MG63 (cell line): ENCODE results near the gene ST3GAL6. TPM values are rescaled to one million over a fixed set of nuclear protein-coding genes. Genes with fewer than 3 reads are reported as not detected.
A peak's percentile ranks its signal among the peaks of the same experiment; 100 is the strongest.

Experiments
- DNase-seq: peaks from one replicate; pipeline ENCODE4 v3.0.0-alpha.2; 2020
- H3K27me3 ChIP-seq: fragments of 250-450 bp; sonication (Bioruptor Pico); 2 replicates; pipeline ENCODE4 v1.5.1; 2020; ENCODE audit warnings: mild to moderate bottlenecking, moderate library complexity
- H3K36me3 ChIP-seq: fragments of 250-450 bp; sonication (Bioruptor Pico); 2 replicates; pipeline ENCODE4 v1.5.1; 2020; ENCODE audit warnings: mild to moderate bottlenecking, moderate library complexity
- H3K4me3 ChIP-seq: fragments of 250-450 bp; sonication (Bioruptor Pico); 2 replicates; pipeline ENCODE4 v1.5.1; 2020; ENCODE audit warnings: mild to moderate bottlenecking, moderate library complexity
- H3K9me3 ChIP-seq: fragments of 250-450 bp; sonication (Bioruptor Pico); 2 replicates; pipeline ENCODE4 v1.5.1; 2020; ENCODE audit warnings: mild to moderate bottlenecking, moderate library complexity
- total RNA-seq: library from RNA; depleted of rRNA; stranded (reverse); fragments of >200 nt; shearing (Covaris generic); gene quantifications from 2 replicates; pipeline ENCODE4 v1.2.3, GENCODE V29; 2014; ENCODE audit warnings: low replicate concordance; rRNA removed

ST3GAL6 gene
- 1.4 and 2.0 TPM in 2 replicates for total RNA-seq

DNA sequence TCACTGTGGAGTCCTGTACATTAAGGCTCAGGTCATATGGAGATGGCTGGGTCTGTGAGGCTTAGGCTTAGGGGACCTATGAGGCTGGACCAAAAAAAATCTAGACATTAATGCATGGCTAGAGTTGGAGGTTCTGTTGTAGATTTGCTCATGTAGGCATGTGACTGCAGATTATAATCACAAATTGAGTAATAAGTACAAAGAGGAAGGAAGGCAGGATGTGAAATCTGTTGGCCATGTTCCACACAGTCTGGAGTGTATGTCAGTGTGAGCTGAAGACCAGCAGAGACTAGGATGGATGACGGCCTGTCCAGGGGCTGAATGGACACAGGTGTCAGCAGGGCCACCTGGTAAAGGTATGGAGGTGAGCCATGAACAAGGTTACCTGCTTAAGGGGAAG is at the start of gene ST3GAL6:
ST3GAL6 (plus strand) TSS at position 265 of the 400 bp plus-strand sequence. CDS start 5,101 bp downstream, outside the sequence.
- H3K36me3 ChIP-seq: no peaks in the 10 kb centered on the region

GRCh38 chr3:98713984-98714383 is 49.2 kb upstream of the ST3GAL6 start:
- no peak overlapping the region for H3K4me3 ChIP-seq
- H3K27me3 ChIP-seq: no peaks in the 10 kb centered on the region
- H3K9me3 ChIP-seq: no peaks in the 10 kb centered on the region; the same call in 1 of the 2 replicates
- no peaks in the 10 kb centered on the region for H3K36me3 ChIP-seq
- DNase-seq: no peak

More for the DNA sequence above, at the start of gene ST3GAL6:
- no peak for DNase-seq
- no peaks in the 10 kb centered on the region for H3K27me3 ChIP-seq
- H3K9me3 ChIP-seq: no peaks in the 10 kb centered on the region
- no peak within 1 kb of the TSS for H3K4me3 ChIP-seq

- Histone ChIP-seq H3K27me3 (peaks cover 2% of the 10 kb centered on the region; the same call in 1 of the 2 replicates), H3K9me3 (no peaks in the 10 kb centered on the region; the same call in 1 of the 2 replicates), H3K36me3 (no peaks in the 10 kb centered on the region), H3K4me3 (no peak overlapping the region)
- no peak for DNase-seq
Measured at GRCh38 chr3:98717584-98717983, 45.6 kb upstream of the ST3GAL6 start.

DNA sequence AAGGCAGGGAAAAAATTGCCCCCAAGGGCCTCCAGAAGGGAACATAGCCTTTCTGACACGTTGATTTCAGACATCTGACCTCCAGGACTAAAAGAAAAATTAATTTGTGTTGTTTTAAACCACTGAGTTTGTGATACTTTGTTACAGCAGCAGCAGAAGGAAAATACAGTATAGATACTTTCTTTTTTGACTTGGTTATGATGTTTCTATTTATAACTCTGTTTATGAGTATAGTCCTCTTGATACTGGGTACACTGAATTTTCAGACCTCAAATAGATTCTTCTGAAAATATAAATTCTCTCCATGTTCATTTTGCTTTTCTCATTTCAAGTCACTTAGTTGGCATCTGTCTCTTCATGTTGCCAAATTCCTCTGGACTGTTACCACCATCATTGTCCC is 44.4 kb upstream of the ST3GAL6 start:
- Histone ChIP-seq H3K4me3 (no peak overlapping the region), H3K27me3 (peaks cover 2% of the 10 kb centered on the region; the same call in 1 of the 2 replicates), H3K36me3 (no peaks in the 10 kb centered on the region), H3K9me3 (no peaks in the 10 kb centered on the region; the same call in 1 of the 2 replicates)
- no peak for DNase-seq

DNA sequence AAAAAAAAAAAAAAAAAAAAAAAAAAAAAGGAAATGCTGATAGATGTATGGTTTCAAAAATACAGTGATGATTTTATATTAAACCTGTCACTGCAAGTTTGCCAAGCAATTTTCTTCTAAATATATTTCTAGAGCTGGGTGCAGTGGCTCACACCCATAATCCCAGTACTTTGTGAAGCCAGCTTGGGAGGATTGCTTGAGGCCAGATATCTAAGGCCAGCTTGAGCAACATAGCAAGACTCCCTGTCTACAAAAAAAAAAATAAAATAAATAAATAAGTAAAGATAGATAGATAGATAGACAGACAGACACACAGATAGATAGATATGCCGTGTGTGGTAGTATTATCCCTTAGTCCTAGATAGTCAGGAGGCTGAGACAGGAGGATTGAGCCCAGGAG is 41.4 kb upstream of the ST3GAL6 start:
- H3K27me3 ChIP-seq: peaks cover 9% of the 10 kb centered on the region; the same call in 1 of the 2 replicates
- DNase-seq: no peak
- H3K4me3 ChIP-seq: no peak overlapping the region
- H3K36me3 ChIP-seq: no peaks in the 10 kb centered on the region
- H3K9me3 ChIP-seq: no peaks in the 10 kb centered on the region

DNA sequence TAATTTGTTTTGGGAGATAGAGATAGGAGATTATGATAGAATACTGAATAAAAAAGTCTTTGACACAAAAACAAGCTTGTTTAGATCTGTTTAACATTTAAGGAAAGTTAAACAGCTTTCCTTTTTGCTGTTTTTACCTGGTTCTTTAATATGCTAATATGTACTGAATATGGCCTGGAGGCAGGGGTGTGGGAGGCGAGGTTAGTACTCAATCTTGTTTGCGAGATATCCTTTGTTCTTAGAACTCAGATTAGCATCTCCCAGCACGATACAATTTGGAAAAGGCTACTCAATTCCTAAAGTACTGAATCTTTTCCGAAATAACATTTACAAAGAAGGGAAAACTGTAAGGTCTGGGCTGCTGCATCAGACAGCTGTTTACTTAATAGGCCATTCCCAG is 40.8 kb upstream of the ST3GAL6 start:
- peaks cover 9% of the 10 kb centered on the region; the same call in 1 of the 2 replicates for H3K27me3 ChIP-seq
- H3K9me3 ChIP-seq: no peaks in the 10 kb centered on the region
- DNase-seq: no peak
- no peak overlapping the region for H3K4me3 ChIP-seq
- no peaks in the 10 kb centered on the region for H3K36me3 ChIP-seq

DNA sequence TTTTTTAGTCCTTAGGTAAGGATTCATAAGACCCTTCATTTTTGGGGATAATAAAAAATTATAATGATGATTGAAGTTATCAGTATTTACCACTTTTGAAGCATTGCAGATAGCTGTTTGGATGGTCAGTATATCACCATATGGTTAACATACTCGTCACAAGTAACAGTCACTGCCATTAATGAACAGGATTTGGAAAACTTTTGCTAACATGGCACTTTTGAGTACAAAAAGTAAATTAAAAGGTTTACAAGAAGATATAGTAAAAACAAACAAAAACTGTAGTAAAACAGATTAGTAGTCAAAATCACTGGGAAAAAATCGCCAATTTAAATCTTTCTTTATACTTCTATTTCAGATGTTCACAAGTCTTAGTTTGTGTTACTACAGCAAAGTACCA is 37.8 kb upstream of the ST3GAL6 start:
- Histone ChIP-seq H3K36me3 (no peaks in the 10 kb centered on the region), H3K9me3 (no peaks in the 10 kb centered on the region), H3K27me3 (peaks cover 9% of the 10 kb centered on the region; the same call in 1 of the 2 replicates), H3K4me3 (no peak overlapping the region)
- DNase-seq: no peak

- no peak for DNase-seq
- Histone ChIP-seq H3K9me3 (no peaks in the 10 kb centered on the region), H3K36me3 (no peaks in the 10 kb centered on the region), H3K27me3 (peaks cover 9% of the 10 kb centered on the region; the same call in 1 of the 2 replicates), H3K4me3 (no peak overlapping the region)
Measured at GRCh38 chr3:98726084-98726483, 37.1 kb upstream of the ST3GAL6 start.

GRCh38 chr3:98727638-98728037 is 35.5 kb upstream of the ST3GAL6 start:
- no peak overlapping the region for H3K4me3 ChIP-seq
- H3K27me3 ChIP-seq: peaks cover 7% of the 10 kb centered on the region
- no peaks in the 10 kb centered on the region for H3K9me3 ChIP-seq
- H3K36me3 ChIP-seq: no peaks in the 10 kb centered on the region
- no peak for DNase-seq

DNA sequence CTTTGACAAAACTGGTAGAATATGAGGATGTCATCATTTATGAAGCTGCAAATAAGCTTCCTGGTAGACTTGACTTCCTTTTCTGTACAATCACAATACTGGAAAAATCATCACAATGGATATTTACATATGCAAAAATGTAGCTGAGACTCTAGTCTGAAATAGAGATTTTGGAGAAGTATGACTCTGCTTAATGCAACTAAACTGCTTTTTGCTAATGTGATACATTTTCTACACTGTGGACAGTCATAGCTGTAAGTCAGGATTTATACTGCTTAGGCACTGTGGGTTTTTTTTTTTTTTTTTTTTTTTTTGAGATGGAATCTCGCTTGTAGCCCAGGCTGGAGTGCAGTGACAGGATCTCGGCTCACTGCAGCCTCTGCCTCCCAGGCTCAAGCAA is 34.5 kb upstream of the ST3GAL6 start:
- no peaks in the 10 kb centered on the region for H3K9me3 ChIP-seq
- H3K4me3 ChIP-seq: no peak overlapping the region
- H3K36me3 ChIP-seq: no peaks in the 10 kb centered on the region
- H3K27me3 ChIP-seq: peaks cover 7% of the 10 kb centered on the region
- no peak for DNase-seq

DNA sequence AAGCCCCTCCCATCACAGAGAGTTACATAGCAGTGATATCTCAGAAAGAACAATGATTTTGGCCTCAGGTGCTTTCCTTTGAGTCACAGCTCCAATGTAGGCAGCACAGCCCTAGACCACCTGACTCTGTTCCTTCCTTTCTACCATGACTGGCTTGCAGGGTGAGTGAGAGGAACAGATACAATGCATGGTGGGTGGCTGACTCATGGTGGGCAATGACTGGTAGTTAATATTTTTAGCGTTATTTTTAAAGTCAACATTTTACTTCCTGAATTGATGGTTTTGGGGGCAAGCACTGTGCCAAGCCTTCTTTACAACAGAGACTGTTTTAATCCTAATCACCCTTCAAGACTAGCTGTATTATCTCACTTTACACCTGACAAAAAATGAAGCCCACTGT is 32.8 kb upstream of the ST3GAL6 start:
- Histone ChIP-seq H3K4me3 (no peak overlapping the region), H3K9me3 (no peaks in the 10 kb centered on the region), H3K27me3 (peaks cover 2% of the 10 kb centered on the region; the same call in 1 of the 2 replicates), H3K36me3 (no peaks in the 10 kb centered on the region)
- DNase-seq: peak; percentile 14

DNA sequence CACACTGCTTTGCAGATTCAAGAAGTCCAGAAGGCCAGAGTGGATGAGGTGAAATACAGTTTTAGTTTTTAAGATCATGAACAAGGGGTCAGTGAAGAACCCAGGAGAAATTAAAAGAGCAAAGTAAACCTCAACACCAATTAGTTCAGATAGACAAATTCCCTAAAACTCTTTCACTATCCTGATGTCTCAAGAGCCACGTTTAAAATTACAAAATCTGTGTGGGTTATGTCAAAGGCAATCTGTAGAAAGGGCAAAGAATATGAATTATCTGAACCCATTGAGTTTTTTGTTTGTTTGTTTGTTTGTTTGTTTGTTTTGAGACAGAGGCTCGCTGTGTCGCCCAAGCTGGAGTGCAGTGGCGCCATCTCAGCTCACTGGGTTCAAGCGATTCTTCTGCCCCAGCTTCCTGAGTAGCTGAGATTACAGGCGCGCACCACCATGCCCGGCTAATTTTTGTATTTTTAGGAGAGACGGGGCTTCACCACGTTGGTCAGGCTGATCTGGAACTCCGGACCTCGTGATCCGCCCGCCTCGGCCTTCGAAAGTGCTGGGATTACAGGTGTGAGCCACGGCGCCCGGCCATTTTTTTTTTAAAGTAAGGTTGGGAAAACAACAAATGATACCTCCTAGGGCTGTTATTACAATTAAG is 32.1 kb upstream of the ST3GAL6 start:
- H3K36me3 ChIP-seq: no peaks in the 10 kb centered on the region
- peaks cover 2% of the 10 kb centered on the region; the same call in 1 of the 2 replicates for H3K27me3 ChIP-seq
- no peaks in the 10 kb centered on the region for H3K9me3 ChIP-seq
- H3K4me3 ChIP-seq: no peak overlapping the region
- DNase-seq: no peak

GRCh38 chr3:98731720-98732285 is 31.3 kb upstream of the ST3GAL6 start:
- H3K27me3 ChIP-seq: no peaks in the 10 kb centered on the region; the same call in 1 of the 2 replicates
- H3K36me3 ChIP-seq: no peaks in the 10 kb centered on the region
- peak overlapping the region; percentile 70 for H3K4me3 ChIP-seq
- no peaks in the 10 kb centered on the region for H3K9me3 ChIP-seq
- no peak for DNase-seq

DNA sequence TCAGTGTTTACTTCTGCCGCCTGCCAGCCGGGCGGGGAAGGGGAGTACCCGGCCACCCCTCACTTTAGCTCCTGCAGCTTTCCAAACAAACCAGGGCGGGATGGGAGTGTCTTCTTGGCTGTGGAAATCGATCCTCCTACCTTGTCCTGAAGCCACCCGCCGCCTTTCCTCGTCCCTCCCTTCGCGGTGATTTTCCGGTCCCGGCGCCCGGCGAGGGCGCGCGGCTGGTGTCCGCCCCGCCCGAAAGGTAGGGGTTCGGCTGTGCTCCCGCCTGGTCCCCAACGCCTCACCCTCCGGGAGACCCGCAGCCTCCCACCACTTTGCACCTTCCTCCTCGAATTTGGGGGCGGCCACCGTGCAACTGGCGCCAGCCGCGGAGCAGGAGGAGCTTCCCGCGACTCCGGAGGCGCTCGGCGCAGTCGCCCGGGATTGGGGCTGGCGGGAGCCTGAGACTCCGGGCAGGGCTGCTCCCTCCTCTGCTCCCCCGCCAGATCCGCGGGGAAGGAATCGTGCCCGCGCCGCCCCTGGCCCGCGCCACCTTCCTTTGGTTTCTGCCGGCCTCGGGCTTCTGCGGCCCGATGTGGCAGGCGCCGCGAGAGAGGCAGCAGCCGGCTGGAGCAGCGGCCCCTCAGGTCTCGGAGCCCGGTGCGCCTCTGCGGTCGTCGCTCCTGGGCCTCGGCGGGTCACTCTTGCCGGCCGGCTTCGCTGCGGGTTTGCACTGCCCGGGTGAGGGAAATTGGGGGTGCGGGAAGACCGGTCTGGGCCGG is 30.7 kb upstream of the ST3GAL6 start:
- peak overlapping the region; percentile 70 for H3K4me3 ChIP-seq
- peak; percentile 56 for DNase-seq
- no peaks in the 10 kb centered on the region for H3K36me3 ChIP-seq
- no peaks in the 10 kb centered on the region; the same call in 1 of the 2 replicates for H3K27me3 ChIP-seq
- H3K9me3 ChIP-seq: no peaks in the 10 kb centered on the region

DNA sequence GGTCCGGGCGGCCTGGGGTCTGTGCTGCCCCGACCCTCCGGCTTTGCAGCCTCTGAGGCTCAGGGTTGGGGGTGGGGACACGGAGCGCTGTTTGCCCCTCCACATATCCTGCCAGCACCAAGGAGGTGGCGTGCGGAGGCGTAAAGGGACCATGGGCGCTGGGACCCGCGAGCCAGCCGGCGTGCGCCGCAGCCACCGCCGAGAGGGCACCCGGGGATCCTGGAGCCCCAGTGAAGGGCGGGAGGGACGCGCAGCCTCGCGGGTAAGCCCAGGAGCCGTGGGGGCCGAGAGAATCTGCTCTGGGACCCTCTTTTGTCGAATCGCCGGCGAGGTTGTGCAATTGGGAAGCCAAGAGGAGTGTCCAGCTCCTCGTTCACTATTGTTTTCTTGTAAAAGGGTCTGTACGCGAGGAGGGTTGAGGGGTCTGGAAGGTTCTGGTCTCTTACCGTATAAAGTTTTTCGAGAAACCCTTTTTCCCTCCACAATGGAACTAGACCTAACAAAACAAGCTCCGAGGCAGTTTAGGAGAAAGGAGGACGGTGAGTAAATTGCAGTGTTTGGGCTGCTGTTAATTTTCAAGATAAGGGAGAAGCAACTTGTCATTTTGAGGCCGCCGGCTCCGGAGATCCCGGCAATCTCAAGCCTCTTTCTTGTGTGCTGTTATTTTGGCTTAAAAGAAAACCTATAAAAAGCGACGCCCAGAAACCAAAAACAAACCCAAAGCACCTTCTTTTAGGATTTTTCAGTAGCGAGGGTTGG is 29.9 kb upstream of the ST3GAL6 start:
- no peaks in the 10 kb centered on the region for H3K9me3 ChIP-seq
- no peaks in the 10 kb centered on the region for H3K36me3 ChIP-seq
- DNase-seq: peak; percentile 33
- H3K27me3 ChIP-seq: no peaks in the 10 kb centered on the region; the same call in 1 of the 2 replicates
- peak overlapping the region; percentile 70 for H3K4me3 ChIP-seq

- peak overlapping the region; percentile 70 for H3K4me3 ChIP-seq
- no peak for DNase-seq
Measured at GRCh38 chr3:98733812-98734281, 29.3 kb upstream of the ST3GAL6 start.

More at GRCh38 chr3:98733812-98734281, 29.3 kb upstream of the ST3GAL6 start:
- H3K27me3 ChIP-seq: no peaks in the 10 kb centered on the region; the same call in 1 of the 2 replicates
- no peaks in the 10 kb centered on the region for H3K9me3 ChIP-seq
- H3K36me3 ChIP-seq: no peaks in the 10 kb centered on the region
